ENCODE data around the gene FRMD1. TPM values are rescaled to one million over a fixed set of nuclear protein-coding genes. Genes with fewer than 3 reads are reported as not detected.

Gene FRMD1
- total and polyA plus RNA-seq, 10 of the 15 experiments (the other 5 are each of a cell fraction or from before 2014, with no cell fraction given) = not detected

GRCh38 chr6:168118935-168119334, 39.9 kb upstream of the FRMD1 start (continued):
- TF ChIP-seq IRF3 (IDR thresholded peaks at IDR 0.05) (no peak), MTA2 (IDR thresholded peaks at IDR 0.05; ENCODE audit: low read depth) (no peak), NFYA (IDR thresholded peaks at IDR 0.05; ENCODE audit: borderline replicate concordance, low read depth, low read length) (no peak), HCFC1 (IDR thresholded peaks at IDR 0.05; ENCODE audit: low read length) (no peak), USF1 (IDR thresholded peaks at IDR 0.05; ENCODE audit: borderline replicate concordance, extremely low read length, insufficient read depth, low read depth, low read length) (no peak), NFXL1 (IDR thresholded peaks at IDR 0.05; ENCODE audit: borderline replicate concordance) (no peak), IRF5 (IDR thresholded peaks at IDR 0.05; ENCODE audit: borderline replicate concordance) (no peak), PBX3 (IDR thresholded peaks at IDR 0.05; ENCODE audit: insufficient replicate concordance, low read depth, low read length) (no peak), CEBPZ (IDR thresholded peaks at IDR 0.05; ENCODE audit: low read depth, low read length) (no peak), EZH2 (IDR thresholded peaks at IDR 0.05; ENCODE audit: borderline replicate concordance, control insufficient read depth, low read depth, low read length) (no peak), CHD1 (IDR thresholded peaks at IDR 0.05; ENCODE audit: low read depth, low read length) (no peak), MLLT1 (IDR thresholded peaks at IDR 0.05) (no peak)
